H1 (cell line): Measurements from ENCODE around the gene GXYLT1. TPM values are rescaled to one million over a fixed set of nuclear protein-coding genes. Genes with fewer than 3 reads are reported as not detected.

Source experiments
- CTCF ChIA-PET: fragments of 300-600 bp; sonication (Branson Sonifier 250); formaldehyde crosslinking; loops from one replicate; lab custom pipeline; 2021; ENCODE audit not compliant: partially characterized antibody; lab: Charles Lee
- POLR2A ChIA-PET: fragments of 300-600 bp; sonication (Branson Sonifier 250); formaldehyde crosslinking; loops from one replicate; lab custom pipeline; 2021; ENCODE audit warnings: inconsistent platforms; ENCODE audit not compliant: partially characterized antibody; lab: Charles Lee
- DNase-seq, 2 experiments: peaks; one replicate each; pipeline versions ENCODE4 v3.0.0 to v3.0.0-alpha.2; 2010 to 2022; ENCODE audit warnings: low spot score in 2 of 2, low read depth in 1 of 2, mixed read lengths in 1 of 2
- FAIRE-seq: peaks from 2 replicates; lab custom pipeline; 2011; peaks lifted over from hg19 to GRCh38; lab: Jason Lieb, UNC
- H2AFZ ChIP-seq: 2 replicates; pipeline ENCODE4 v1.8.1; 2012; ENCODE audit warnings: low read length, inconsistent platforms
- H2AK5ac ChIP-seq: 2 replicates; pipeline ENCODE4 v1.6.1; 2013; ENCODE audit warnings: low read depth, low read length
- H2BK120ac ChIP-seq: replicated peaks from 2 replicates; pipeline ENCODE3; 2013; ENCODE audit warnings: low read depth, low read length, inconsistent platforms
- H2BK12ac ChIP-seq: 2 replicates; pipeline ENCODE4 v1.6.1; 2013; ENCODE audit warnings: low read depth, low read length
- H2BK15ac ChIP-seq: 2 replicates; pipeline ENCODE4 v1.6.1; 2013; ENCODE audit warnings: low read length
- H2BK20ac ChIP-seq: 2 replicates; pipeline ENCODE4 v1.6.1; 2013; ENCODE audit warnings: low read length
- H2BK5ac ChIP-seq: 2 replicates; pipeline ENCODE4 v1.6.1; 2013; ENCODE audit warnings: low read depth, low read length
- H3K14ac ChIP-seq: 2 replicates; pipeline ENCODE4 v1.6.1; 2013; ENCODE audit warnings: inconsistent platforms; ENCODE audit not compliant: insufficient read length
- H3K18ac ChIP-seq: 2 replicates; pipeline ENCODE4 v1.6.1; 2013; ENCODE audit warnings: low read length; ENCODE audit errors: extremely low read depth
- H3K23ac ChIP-seq: 2 replicates; pipeline ENCODE4 v1.6.1; 2013; ENCODE audit warnings: inconsistent platforms; ENCODE audit not compliant: insufficient read length
- H3K23me2 ChIP-seq: 2 replicates; pipeline ENCODE4 v1.6.1; 2013; ENCODE audit warnings: low read depth, low read length
- H3K27ac ChIP-seq: 2 replicates; pipeline ENCODE4 v1.6.1; 2011; ENCODE audit warnings: low read depth, low read length, inconsistent platforms
- H3K27me3 ChIP-seq, 4 experiments: replicated peaks in 1 of 4; 1 replicate in 1 of 4; 2 replicates in 3 of 4; pipeline versions ENCODE4 v1.6.1 to v1.8.1; 2011 to 2013; ENCODE audit warnings: low read length in 3 of 4, mild to moderate bottlenecking in 3 of 4, inconsistent platforms in 2 of 4, mixed read lengths in 2 of 4, moderate library complexity in 1 of 4; ENCODE audit not compliant: control insufficient read depth in 3 of 4, insufficient read depth in 3 of 4; ENCODE audit errors: extremely low read depth in 1 of 4
- H3K36me3 ChIP-seq, 4 experiments: 2 replicates each; pipeline versions ENCODE4 v1.6.1 to v1.8.1; 2011 to 2013; ENCODE audit warnings: mild to moderate bottlenecking in 4 of 4, low read length in 3 of 4, moderate library complexity in 2 of 4, control low read depth in 1 of 4, inconsistent platforms in 1 of 4; ENCODE audit not compliant: insufficient read depth in 4 of 4, control insufficient read depth in 2 of 4
- H3K4ac ChIP-seq: replicated peaks from 2 replicates; pipeline ENCODE3; 2013; ENCODE audit warnings: low read length, low read depth, mixed read lengths, inconsistent platforms; ENCODE audit not compliant: insufficient read length
- H3K4me1 ChIP-seq, 4 experiments: replicated peaks in 1 of 4; 1 replicate in 1 of 4; 2 replicates in 3 of 4; pipeline versions ENCODE4 v1.6.1 to v1.8.1; 2011 to 2013; ENCODE audit warnings: low read length in 3 of 4, inconsistent platforms in 2 of 4, mixed read lengths in 1 of 4; ENCODE audit not compliant: insufficient read depth in 4 of 4, control insufficient read depth in 3 of 4
- H3K4me2 ChIP-seq, 2 experiments: 2 replicates each; pipeline versions ENCODE4 v1.6.1 to v1.8.1; 2011 to 2013; ENCODE audit warnings: low read depth in 2 of 2, low read length in 2 of 2, control low read depth in 1 of 2, inconsistent platforms in 1 of 2, mild to moderate bottlenecking in 1 of 2; ENCODE audit not compliant: insufficient read depth in 1 of 2
- H3K4me3 ChIP-seq, 4 experiments: fragments of 200-600, 300-600 bp in 1 of 4; sonication (generic), shearing (Covaris generic), sonication (Bioruptor Twin) in 1 of 4; 2 replicates each; pipeline versions ENCODE4 v1.5.1 to v1.8.1; 2011 to 2016; ENCODE audit warnings: low read length in 4 of 4, low read depth in 3 of 4, control low read depth in 2 of 4, inconsistent platforms in 2 of 4, mild to moderate bottlenecking in 2 of 4, mixed read lengths in 1 of 4, moderate library complexity in 1 of 4; ENCODE audit not compliant: insufficient read depth in 2 of 4; ENCODE audit errors: extremely low read depth in 1 of 4
- H3K56ac ChIP-seq: replicated peaks from 2 replicates; pipeline ENCODE3; 2013; ENCODE audit warnings: low read depth, mild to moderate bottlenecking, mixed read lengths, low read length, inconsistent platforms; ENCODE audit not compliant: insufficient read length
- H3K79me1 ChIP-seq: 2 replicates; pipeline ENCODE4 v1.6.1; 2013; ENCODE audit warnings: low read depth, low read length, control low read depth
- H3K79me2 ChIP-seq, 2 experiments: 2 replicates each; pipeline versions ENCODE4 v1.6.1 to v1.8.1; 2012 to 2013; ENCODE audit warnings: low read length in 2 of 2, mild to moderate bottlenecking in 2 of 2, inconsistent platforms in 1 of 2; ENCODE audit not compliant: insufficient read depth in 2 of 2, control insufficient read depth in 1 of 2
- H3K9ac ChIP-seq, 4 experiments: replicated peaks in 1 of 4; 1 replicate in 1 of 4; 2 replicates in 3 of 4; pipeline versions ENCODE4 v1.6.1 to v1.8.1; 2011 to 2013; ENCODE audit warnings: low read depth in 3 of 4, low read length in 3 of 4, control low read depth in 2 of 4, mild to moderate bottlenecking in 2 of 4, moderate library complexity in 2 of 4, inconsistent platforms in 1 of 4; ENCODE audit errors: extremely low read depth in 1 of 4
- H3K9me3 ChIP-seq, 2 experiments: 2 replicates each; pipeline versions ENCODE4 v1.6.1 to v1.8.1; 2012 to 2013; ENCODE audit warnings: mild to moderate bottlenecking in 2 of 2, moderate library complexity in 2 of 2, control low read depth in 1 of 2, inconsistent platforms in 1 of 2, low read depth in 1 of 2, low read length in 1 of 2, mixed read lengths in 1 of 2; ENCODE audit not compliant: insufficient read depth in 2 of 2
- H4K20me1 ChIP-seq, 2 experiments: replicated peaks in 1 of 2; 2 replicates each; pipeline versions ENCODE3 to v1.8.1; 2011 to 2013; ENCODE audit warnings: inconsistent platforms in 2 of 2, low read length in 2 of 2, mild to moderate bottlenecking in 1 of 2; ENCODE audit not compliant: insufficient read depth in 2 of 2, control insufficient read depth in 1 of 2
- H4K5ac ChIP-seq: 2 replicates; pipeline ENCODE4 v1.6.1; 2013; ENCODE audit warnings: low read length, low read depth, mixed read lengths, inconsistent platforms; ENCODE audit not compliant: insufficient read length
- H4K8ac ChIP-seq: 2 replicates; pipeline ENCODE4 v1.8.0; 2013; ENCODE audit warnings: mild to moderate bottlenecking, moderate library complexity, low read length, inconsistent platforms; ENCODE audit not compliant: insufficient read depth; ENCODE audit errors: extremely low read depth
- H4K91ac ChIP-seq: replicated peaks from 2 replicates; pipeline ENCODE3; 2013; ENCODE audit warnings: low read length, mixed read lengths, inconsistent platforms; ENCODE audit not compliant: insufficient read length
- WGBS, 2 experiments: shearing (Covaris generic) in 1 of 2; methylation state at CpG; one replicate each; pipeline versions ENCODE4 v1.1.6 to v1.1.7; 2013 to 2015; ENCODE audit warnings: low lambda C conversion rate in 2 of 2, mixed read lengths in 2 of 2, inconsistent platforms in 1 of 2, low coverage in 1 of 2, missing lambda C conversion rate in 1 of 2; ENCODE audit not compliant: insufficient replicate concordance in 2 of 2, insufficient coverage in 1 of 2, insufficient read length in 1 of 2; ENCODE audit errors: extremely low coverage in 1 of 2, missing lambda C conversion rate in 1 of 2; 5-methylcytosine and 5-hydroxymethylcytosine counted together
- polyA plus RNA-seq, 7 experiments: library from polyadenylated mRNA; depleted of rRNA in 3 of 7; stranded (reverse) in 5 of 7; unstranded in 2 of 7; fragments of >200 nt in 5 of 7; fragments of 200-250 nt in 2 of 7; gene quantifications; 1 replicate in 5 of 7; 2 replicates in 1 of 7; 4 replicates in 1 of 7; pipeline versions ENCODE4 v1.2.1 to v1.2.3, GENCODE V29; 2011 to 2013; ENCODE audit warnings: missing spikeins in 2 of 7, mixed read lengths in 2 of 7
- total RNA-seq: library from RNA; stranded (reverse); fragmentation: NEBNext Ultra II Directional; extraction: Animal tissue kit (Norgen Biotek cat#: 25700); gene quantifications from 2 replicates; pipeline ENCODE4 v1.2.1, GENCODE V29; 2021
- TF ChIP-seq, protein P1 (sequence below): fragments of 300-600 bp; sonication (generic); IDR thresholded peaks from 2 replicates; pipeline ENCODE4 v1.7.1; 2012; ENCODE audit warnings: low read length, moderate library complexity, mild to moderate bottlenecking, inconsistent platforms; ENCODE audit not compliant: insufficient replicate concordance

GXYLT1 gene
- total and polyA plus RNA-seq, 2 of the 8 experiments (the other 6 are each of a cell fraction or from before 2014, with no cell fraction given): 3.1 to 10.7 TPM

GRCh38 chr12:42186793-42187192, 42.1 kb upstream of the GXYLT1 start:
- FAIRE-seq (no peak), DNase-seq (no peak)
- H3K4me3 ChIP-seq: no peak overlapping the region
- no peak overlapping the region for H2BK120ac ChIP-seq
- no peaks in the 10 kb centered on the region for H3K27me3 ChIP-seq
- CTCF ChIA-PET: no interaction called here
- H3K9me3 ChIP-seq: no peaks in the 10 kb centered on the region
- H3K4ac ChIP-seq: no peak overlapping the region
- no peaks in the 10 kb centered on the region for H3K4me1 ChIP-seq
- no peak overlapping the region for H2BK5ac ChIP-seq
- H2AK5ac ChIP-seq: no peak overlapping the region
- no peak overlapping the region for H4K91ac ChIP-seq
- WGBS, 2 experiments: 89% methylated on average over 2 of the region's 2 CpGs; no CpG with 5 or more reads in 1 of the 2 experiments
- H3K79me2 ChIP-seq: no peaks in the 10 kb centered on the region
- no peaks in the 10 kb centered on the region for H3K23me2 ChIP-seq
- H3K36me3 ChIP-seq: no peaks in the 10 kb centered on the region
- H3K9ac ChIP-seq: no peak overlapping the region
- no peak overlapping the region for H2BK12ac ChIP-seq
- H4K20me1 ChIP-seq: no peaks in the 10 kb centered on the region
- no peak overlapping the region for H2BK15ac ChIP-seq
- POLR2A ChIA-PET: no interaction called here
- H3K4me2 ChIP-seq: no peak overlapping the region
- H4K8ac ChIP-seq: no peak overlapping the region
- H3K18ac ChIP-seq: no peak overlapping the region
- H3K79me1 ChIP-seq: no peaks in the 10 kb centered on the region
- no peak overlapping the region for H4K5ac ChIP-seq
- no peak overlapping the region for H3K14ac ChIP-seq
- H3K56ac ChIP-seq: no peak overlapping the region
- no peak overlapping the region for H2BK20ac ChIP-seq
- no peak overlapping the region for H3K23ac ChIP-seq
- no peak overlapping the region for H2AFZ ChIP-seq
- no peak overlapping the region for H3K27ac ChIP-seq
- TF ChIP-seq, protein P1, sequence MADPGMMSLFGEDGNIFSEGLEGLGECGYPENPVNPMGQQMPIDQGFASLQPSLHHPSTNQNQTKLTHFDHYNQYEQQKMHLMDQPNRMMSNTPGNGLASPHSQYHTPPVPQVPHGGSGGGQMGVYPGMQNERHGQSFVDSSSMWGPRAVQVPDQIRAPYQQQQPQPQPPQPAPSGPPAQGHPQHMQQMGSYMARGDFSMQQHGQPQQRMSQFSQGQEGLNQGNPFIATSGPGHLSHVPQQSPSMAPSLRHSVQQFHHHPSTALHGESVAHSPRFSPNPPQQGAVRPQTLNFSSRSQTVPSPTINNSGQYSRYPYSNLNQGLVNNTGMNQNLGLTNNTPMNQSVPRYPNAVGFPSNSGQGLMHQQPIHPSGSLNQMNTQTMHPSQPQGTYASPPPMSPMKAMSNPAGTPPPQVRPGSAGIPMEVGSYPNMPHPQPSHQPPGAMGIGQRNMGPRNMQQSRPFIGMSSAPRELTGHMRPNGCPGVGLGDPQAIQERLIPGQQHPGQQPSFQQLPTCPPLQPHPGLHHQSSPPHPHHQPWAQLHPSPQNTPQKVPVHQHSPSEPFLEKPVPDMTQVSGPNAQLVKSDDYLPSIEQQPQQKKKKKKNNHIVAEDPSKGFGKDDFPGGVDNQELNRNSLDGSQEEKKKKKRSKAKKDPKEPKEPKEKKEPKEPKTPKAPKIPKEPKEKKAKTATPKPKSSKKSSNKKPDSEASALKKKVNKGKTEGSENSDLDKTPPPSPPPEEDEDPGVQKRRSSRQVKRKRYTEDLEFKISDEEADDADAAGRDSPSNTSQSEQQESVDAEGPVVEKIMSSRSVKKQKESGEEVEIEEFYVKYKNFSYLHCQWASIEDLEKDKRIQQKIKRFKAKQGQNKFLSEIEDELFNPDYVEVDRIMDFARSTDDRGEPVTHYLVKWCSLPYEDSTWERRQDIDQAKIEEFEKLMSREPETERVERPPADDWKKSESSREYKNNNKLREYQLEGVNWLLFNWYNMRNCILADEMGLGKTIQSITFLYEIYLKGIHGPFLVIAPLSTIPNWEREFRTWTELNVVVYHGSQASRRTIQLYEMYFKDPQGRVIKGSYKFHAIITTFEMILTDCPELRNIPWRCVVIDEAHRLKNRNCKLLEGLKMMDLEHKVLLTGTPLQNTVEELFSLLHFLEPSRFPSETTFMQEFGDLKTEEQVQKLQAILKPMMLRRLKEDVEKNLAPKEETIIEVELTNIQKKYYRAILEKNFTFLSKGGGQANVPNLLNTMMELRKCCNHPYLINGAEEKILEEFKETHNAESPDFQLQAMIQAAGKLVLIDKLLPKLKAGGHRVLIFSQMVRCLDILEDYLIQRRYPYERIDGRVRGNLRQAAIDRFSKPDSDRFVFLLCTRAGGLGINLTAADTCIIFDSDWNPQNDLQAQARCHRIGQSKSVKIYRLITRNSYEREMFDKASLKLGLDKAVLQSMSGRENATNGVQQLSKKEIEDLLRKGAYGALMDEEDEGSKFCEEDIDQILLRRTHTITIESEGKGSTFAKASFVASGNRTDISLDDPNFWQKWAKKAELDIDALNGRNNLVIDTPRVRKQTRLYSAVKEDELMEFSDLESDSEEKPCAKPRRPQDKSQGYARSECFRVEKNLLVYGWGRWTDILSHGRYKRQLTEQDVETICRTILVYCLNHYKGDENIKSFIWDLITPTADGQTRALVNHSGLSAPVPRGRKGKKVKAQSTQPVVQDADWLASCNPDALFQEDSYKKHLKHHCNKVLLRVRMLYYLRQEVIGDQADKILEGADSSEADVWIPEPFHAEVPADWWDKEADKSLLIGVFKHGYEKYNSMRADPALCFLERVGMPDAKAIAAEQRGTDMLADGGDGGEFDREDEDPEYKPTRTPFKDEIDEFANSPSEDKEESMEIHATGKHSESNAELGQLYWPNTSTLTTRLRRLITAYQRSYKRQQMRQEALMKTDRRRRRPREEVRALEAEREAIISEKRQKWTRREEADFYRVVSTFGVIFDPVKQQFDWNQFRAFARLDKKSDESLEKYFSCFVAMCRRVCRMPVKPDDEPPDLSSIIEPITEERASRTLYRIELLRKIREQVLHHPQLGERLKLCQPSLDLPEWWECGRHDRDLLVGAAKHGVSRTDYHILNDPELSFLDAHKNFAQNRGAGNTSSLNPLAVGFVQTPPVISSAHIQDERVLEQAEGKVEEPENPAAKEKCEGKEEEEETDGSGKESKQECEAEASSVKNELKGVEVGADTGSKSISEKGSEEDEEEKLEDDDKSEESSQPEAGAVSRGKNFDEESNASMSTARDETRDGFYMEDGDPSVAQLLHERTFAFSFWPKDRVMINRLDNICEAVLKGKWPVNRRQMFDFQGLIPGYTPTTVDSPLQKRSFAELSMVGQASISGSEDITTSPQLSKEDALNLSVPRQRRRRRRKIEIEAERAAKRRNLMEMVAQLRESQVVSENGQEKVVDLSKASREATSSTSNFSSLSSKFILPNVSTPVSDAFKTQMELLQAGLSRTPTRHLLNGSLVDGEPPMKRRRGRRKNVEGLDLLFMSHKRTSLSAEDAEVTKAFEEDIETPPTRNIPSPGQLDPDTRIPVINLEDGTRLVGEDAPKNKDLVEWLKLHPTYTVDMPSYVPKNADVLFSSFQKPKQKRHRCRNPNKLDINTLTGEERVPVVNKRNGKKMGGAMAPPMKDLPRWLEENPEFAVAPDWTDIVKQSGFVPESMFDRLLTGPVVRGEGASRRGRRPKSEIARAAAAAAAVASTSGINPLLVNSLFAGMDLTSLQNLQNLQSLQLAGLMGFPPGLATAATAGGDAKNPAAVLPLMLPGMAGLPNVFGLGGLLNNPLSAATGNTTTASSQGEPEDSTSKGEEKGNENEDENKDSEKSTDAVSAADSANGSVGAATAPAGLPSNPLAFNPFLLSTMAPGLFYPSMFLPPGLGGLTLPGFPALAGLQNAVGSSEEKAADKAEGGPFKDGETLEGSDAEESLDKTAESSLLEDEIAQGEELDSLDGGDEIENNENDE: no peak
